NCI-H1694 (cell line): ENCODE data around the gene DLX3.

ENCODE experiments used
- DNase-seq: peaks from one replicate; lab custom pipeline; 2025; lab: John Stamatoyannopoulos, UW

DLX3 gene

DNA sequence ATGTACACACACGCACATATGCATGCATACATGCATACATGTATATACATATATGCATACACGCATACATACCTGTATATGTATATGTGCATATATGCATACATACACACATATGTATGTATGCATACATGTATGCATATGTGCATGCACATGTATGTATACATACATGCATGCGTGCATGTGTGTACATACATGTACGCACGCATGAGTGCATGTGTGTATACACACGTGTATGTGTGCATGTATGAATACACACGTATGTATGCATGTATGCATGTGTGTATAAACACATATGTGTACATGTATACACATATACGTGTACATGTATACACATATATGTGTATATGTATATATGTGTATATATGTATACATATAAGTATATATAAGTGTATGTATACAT lies 28.5 kb upstream of the DLX3 start:
- no peak for DNase-seq

- no peak for DNase-seq
Measured at GRCh38 chr17:50022463-50023130, 27.6 kb upstream of the DLX3 start.

DNA sequence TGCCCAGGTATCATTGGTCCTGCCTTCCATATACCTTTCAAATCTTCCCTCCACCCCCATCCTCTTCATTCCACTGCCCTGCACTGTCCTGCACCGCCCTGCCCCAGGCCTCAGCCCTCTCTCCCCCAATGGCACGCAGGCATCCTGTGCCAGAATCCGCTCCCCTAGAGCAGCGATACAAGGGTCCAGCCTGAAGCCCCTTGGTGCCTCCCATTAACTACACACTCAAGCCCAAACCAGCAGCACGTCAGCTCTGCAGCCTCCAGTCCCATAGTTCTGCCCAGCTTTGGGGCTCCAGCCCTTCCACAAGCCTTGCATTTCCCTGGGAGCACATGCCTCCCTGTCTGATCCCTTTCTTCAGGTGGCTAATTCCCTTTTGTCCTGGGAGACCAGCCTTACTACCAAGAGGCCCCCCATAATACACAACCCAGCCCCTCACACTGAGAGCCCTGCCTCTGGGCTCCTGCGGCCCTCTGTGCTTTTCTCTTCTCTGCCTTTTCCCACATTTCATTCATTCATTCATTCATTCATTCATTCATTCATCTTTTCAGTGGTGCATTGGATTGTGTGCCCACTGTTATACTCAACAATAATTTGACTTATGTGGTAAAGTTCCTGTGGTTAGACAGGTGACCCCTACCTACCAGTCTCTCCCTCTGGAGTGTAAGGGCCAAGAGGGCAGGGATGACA lies 26.8 kb upstream of the DLX3 start:
- no peak for DNase-seq

GRCh38 chr17:50020841-50021599 lies 26.0 kb upstream of the DLX3 start:
- no peak for DNase-seq

- no peak for DNase-seq
Measured at GRCh38 chr17:50018909-50019308, 23.9 kb upstream of the DLX3 start.

DNA sequence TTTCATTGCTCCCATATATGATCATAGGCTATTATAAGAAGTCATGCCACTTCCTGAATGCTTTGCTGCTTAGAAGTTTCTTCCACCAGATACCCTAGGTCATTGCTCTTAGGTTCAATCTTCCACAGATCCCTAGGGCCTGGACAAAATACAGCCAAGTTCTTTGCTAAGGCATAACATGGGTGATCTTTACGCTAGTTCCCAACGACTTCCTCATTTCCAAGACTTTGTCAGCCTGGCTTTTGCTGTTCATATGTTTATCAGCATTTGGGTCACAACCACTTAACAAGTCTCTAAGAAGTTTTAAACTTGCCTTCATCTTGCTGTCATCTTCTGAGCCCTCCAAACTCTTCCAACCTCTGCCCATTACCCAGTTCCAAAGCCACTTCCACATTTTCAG lies 20.1 kb upstream of the DLX3 start:
- DNase-seq, result no peak

DNA sequence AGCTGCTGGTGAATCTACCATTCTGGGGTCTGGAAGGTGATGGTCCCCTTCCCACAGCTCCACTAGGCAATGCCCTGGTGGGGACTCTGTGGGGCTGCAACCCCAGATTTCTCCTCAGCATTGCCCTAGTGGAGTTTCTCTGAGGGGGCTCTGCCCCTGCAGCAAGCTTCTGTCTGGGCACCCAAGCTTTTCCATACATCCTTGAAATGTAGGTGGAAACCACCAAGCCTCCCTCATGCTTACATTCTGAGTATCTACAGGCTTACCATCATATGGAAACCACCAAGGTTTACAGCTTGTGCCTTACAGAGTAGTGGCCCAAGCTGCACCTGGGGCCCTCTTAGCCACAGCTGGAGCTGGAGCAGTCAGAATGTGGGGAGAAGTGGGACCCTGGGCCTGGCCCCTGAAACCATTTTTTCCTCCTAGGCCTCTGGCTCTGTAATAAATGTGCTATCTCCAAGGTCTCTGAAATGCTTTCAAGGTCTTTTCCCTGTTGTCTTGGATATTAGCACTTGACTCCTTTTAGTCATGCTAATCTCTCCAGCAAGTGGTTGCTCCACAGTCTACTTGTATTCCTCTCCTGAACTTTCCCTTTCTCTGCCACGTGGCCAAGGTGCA lies 19.6 kb upstream of the DLX3 start:
- DNase-seq, result no peak

GRCh38 chr17:50013079-50013478 lies 18.1 kb upstream of the DLX3 start:
- no peak for DNase-seq

DNA sequence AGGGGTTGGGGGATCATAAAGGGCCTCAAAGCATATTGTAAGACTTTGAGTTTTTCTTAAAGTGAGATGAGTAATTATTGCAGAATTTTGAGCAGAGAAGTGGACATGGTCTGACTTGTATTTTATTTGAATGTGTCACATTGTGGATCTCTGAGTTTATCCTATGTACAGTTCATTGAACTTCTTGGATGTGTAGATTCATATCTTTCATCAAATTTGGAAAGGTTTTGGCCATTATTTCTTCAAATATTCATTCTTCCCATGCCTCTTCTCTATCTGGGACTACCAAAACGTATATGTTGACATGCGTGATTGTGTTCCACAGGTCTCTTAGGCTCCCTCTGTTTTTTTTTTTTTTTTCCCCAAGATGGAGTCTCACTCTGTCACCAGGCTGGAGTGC lies 14.3 kb upstream of the DLX3 start:
- no peak for DNase-seq

DNA sequence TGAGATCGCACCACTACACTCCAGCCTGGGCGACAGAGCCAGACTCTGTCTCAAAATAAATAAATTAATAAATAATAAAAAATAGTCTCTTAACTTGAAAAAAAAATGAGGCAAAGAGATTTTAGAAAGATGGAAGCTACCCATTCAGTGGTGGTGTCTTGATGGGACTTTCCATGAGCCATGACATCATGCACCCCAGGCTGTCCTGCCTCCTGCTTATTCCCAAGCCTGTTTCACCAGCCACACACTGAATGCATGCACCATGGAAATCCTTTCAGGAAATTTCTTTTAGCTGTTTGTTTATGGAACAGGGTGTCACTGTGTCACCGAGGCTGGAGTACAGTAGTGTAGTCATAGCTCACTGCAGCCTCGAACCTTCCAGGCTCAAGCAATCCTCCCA lies 8.9 kb upstream of the DLX3 start:
- no peak for DNase-seq

GRCh38 chr17:49998836-49999511 lies 4.0 kb upstream of the DLX3 start:
- no peak for DNase-seq

- peak; percentile 95 for DNase-seq
Measured at GRCh38 chr17:49997773-49998703, 3.0 kb upstream of the DLX3 start.

- no peak for DNase-seq
Measured at GRCh38 chr17:49997301-49997650, 2.3 kb upstream of the DLX3 start.

GRCh38 chr17:49996495-49997300 lies 1.7 kb upstream of the DLX3 start:
- peak; percentile 68 for DNase-seq

DNA sequence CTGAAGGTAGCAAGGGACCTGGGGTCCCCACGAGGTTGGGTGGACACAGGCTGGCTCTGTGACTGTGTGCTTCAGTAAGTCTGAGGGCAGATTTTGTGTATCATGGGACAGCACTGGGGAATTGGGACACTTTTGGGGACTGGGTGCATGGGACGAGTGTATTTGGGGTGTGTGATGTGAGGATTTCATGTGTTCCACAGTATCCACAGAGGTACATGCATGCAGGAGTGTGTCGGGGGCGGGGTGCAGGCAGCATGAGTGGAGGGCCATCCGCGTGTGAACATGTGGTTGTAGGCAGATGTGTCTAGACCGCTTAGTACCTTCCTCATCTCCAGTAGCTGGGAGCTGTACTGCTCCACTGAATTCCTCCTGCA lies 1.1 kb upstream of the DLX3 start:
- no peak for DNase-seq

DNA sequence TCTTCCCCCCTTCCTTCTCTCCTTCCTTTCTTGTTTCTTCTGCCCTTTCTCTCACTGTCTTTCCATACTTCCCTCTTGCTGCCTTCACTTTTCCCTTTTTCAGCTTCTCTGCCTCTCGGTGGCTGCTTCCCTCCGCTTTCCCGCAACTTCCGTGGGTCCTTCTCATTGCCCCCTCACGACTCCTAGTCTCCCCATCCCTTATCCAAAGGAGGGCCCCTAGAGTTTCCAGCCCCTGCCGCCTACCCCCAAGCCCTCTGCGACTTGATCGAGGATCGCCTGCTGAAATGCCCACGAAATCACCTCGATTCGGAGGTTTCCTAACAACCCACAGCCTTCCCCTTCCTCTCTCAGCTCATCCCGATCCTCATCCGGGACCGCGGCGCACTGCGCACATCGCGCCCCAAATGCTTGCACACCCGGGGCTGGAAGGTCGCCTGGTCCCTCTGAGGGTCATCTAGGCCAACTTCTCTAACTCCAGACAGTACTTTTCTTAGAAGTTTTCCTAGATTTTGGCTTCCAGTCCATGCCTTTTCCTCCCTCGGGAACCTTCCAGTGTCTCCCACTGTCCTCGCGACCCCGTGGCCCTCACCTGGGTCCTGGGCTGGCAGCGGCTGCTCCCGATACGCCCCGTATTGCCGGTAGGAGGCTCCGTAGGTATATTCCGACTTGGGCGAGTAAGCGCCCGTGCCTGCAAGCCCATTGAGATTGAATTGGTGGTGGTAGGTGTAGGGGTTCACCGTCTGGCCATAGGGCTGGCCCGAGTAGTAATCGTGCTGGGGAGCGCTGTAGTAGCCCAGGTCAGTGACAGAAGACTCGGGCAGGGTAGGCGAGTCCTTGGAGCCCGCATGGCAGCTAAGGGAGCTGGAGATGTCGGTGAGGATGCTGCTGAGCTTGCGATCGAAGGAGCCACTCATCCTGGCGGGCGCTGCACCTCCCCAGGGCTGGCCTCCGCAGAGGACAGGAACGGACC lies 654 bp downstream of the DLX3 start:
- DNase-seq, result no peak

DNA sequence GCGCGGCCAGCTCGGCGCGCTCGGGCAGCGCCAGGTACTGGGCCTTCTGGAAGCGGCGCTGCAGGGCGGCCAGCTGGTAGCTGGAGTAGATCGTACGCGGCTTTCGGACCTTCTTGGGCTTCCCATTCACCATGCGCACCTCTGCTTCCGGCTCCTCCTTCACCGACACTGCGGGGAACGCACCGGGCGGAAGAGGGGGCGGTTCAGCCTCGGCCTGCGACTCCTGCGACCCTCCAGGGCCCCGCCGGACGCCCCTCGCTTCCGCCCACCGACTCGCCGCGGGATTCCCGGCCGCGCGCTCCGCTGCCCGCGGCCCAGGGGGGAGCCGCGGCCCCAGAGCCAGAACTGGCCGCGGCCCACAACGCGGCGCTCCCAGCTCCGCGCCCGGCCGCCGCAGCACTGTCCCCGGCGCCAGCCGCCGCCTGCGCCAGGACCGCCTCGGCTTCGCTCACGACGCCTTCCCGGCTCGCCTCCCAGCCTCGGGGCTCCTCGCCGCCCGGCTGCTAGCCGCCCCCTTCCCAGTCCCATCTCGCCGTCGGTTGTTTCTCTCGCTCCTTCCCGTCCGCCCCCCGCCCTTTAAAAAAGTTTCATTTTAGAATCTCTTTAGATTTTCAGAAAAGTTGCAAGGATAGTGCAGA lies 1.5 kb downstream of the DLX3 start:
- DNase-seq, result no peak

DNA sequence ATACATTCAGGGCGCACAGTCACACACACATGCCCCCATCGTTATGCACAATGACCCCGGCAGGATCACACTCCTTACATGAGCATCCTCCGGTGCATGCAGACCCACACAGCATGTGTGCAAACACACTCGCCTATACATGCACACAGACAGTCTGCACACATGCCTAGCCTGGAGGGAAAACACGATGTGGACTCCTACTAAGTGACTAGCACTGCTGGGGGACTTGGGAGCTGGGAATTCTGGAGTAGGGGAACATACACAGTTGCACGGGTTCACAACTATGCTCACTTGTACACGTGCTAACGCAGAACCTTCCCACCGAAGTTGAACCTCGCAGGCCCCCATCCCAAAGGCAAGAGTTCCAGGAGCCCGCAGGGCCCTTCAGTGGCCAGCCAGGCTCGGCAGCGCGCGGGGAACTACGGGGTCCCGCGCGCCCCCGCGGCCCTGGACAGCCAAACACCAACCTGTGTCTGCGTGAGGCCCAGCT lies 2.0 kb downstream of the DLX3 start:
- no peak for DNase-seq
